HG03060 (cell line): ENCODE measurements around the gene MAPKAPK2.

Experiments used
- ATAC-seq: cut with Tn5 transposase; IDR thresholded peaks from one replicate; pipeline ENCODE4 v1.9.1; 2021; ENCODE audit warnings: low read depth, moderate number of reproducible peaks; ENCODE audit not compliant: unreplicated experiment

Gene MAPKAPK2

GRCh38 chr1:206700445-206701036 lies 15.8 kb downstream of the MAPKAPK2 start:
- no peak for ATAC-seq

- ATAC-seq = no peak
These were observed 17.6 kb downstream of the MAPKAPK2 start for GRCh38 chr1:206702260-206702659.

- ATAC-seq = no peak
These were observed 18.1 kb downstream of the MAPKAPK2 start for GRCh38 chr1:206702803-206703202.

DNA sequence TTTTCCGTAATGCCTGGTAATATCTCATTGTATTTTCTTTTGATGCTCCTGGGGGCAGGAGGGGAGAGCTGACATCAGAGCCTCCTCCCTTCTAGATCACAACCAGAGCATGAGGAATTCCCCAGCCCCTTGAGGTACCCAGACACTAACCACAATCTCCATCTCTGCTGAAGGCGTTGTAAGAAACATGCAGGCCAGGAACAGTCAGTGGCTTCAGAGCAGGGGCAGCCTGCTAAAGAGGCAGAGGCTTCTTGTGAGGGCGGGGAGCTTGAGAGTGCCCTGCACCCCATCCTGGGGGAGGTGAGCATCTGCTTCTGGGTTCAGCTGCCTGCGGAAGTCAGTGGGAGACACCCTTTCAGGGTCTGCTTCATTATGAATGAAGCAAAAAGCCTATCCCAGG lies 19.0 kb downstream of the MAPKAPK2 start:
- ATAC-seq = no peak

DNA sequence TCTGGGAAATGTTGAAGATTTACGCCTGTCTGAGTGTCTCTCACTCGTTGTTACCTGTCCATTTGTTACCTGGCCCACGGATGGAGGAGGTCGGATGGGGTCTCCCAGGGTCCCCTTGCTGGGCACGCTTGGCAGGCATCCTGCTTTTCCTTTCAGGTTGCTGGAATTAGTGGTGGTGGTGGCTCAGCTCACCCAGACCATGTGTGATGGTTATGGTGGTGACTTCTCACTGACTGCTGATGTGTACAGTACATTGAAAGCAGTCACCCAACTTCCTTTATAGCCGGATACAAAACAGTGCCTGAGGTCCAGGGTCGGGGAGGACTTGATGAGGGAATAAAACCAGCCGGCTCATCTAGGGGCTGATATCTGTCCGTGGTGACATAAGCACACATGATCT lies 19.5 kb downstream of the MAPKAPK2 start:
- ATAC-seq = no peak

- ATAC-seq = no peak
These were observed 20.5 kb downstream of the MAPKAPK2 start for GRCh38 chr1:206705191-206705590.

- no peak for ATAC-seq
These were observed 21.1 kb downstream of the MAPKAPK2 start for GRCh38 chr1:206705726-206706297.

GRCh38 chr1:206706298-206706791 lies 21.6 kb downstream of the MAPKAPK2 start:
- no peak for ATAC-seq

DNA sequence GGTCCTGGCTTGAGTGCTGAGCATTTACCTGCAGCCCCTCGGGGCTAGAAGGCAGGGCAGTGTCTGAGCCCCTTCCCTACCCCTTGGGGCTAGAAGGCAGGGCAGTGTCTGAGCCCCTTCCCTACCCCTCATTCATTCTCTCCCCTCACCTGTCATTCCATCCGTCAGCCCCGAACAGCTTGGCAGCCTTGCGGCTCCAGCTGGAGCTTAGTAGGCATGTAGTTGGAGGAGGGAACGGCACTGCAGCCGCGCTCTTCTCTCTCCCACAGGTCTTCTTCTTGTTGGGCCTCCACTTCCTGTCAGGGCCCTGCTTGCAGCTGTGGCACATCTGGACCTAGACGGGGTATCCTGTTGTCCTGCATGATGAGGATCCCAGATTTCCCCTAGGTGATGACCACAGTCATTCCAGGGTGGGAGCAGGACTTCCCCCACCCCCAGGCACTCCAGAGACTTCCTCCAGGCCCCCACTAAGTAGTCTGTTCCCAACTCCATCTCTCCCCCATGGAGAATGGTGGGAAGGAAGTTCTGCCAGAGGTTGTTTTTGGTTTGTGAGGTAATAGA lies 22.2 kb downstream of the MAPKAPK2 start:
- no peak for ATAC-seq

- no peak for ATAC-seq
These were observed 23.4 kb downstream of the MAPKAPK2 start for GRCh38 chr1:206708058-206708457.

- ATAC-seq = no peak
These were observed 24.2 kb downstream of the MAPKAPK2 start for GRCh38 chr1:206708882-206709281.

GRCh38 chr1:206709322-206709721 lies 24.6 kb downstream of the MAPKAPK2 start:
- ATAC-seq = no peak

- ATAC-seq = no peak
These were observed 25.2 kb downstream of the MAPKAPK2 start for GRCh38 chr1:206709772-206710459.

- ATAC-seq = no peak
These were observed 25.7 kb downstream of the MAPKAPK2 start for GRCh38 chr1:206710460-206710823.

- no peak for ATAC-seq
These were observed 28.4 kb downstream of the MAPKAPK2 start for GRCh38 chr1:206713070-206713469.

DNA sequence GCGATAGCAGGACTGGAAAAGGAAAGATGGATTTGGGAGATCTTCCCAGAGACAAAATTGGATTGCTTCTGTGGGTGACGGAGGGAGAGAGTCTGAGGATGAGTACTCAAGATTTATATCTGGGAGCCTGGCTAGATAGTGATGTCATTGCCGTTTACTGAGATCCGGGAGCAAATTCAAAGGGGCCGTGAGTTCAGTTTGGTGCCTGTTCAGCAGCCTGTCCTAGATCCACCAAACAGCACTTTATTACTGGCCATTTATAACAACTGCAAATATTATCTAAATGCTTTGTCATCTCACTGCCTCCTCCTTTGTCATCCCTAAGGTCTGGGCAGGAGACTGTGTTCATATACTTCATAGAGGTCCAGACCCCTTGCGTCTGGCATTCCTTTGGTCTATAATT lies 29.2 kb downstream of the MAPKAPK2 start:
- no peak for ATAC-seq

DNA sequence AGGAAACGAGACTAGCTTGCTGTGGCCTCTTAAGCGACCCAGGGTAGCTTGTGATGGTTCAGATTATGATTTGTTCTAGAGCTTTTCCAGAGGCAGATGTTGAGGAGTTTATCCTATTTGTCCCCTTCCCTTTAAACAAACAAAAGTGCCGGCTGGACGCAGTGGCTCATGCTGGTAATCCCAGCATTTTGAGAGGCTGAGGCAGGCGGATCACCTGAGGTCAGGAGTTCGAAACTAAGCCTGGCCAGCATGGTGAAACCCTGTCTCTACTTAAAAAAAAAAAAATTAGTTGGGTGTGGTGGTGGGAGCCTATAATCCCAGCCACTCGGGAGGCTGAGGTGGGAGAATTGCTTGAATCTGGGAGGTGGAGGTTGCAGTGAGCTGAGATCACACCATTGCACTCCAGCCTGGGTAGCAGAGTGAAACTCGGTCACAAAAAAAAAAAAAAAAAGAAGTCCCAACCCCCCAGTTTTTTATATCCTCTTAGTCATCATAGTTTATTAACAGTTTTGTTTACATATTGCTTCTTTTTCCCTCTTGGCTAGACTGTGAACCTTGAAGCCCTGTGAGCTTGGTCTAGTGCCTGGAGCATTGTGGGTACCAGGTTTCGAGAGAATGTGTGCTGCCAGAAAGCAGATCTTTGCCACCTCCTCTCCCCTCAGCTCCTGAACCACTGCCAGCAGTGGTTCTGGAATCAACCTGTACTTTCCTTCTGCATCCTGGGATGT lies 29.8 kb downstream of the MAPKAPK2 start:
- ATAC-seq = no peak

GRCh38 chr1:206715120-206715519 lies 30.4 kb downstream of the MAPKAPK2 start:
- no peak for ATAC-seq

- ATAC-seq = no peak
These were observed 30.9 kb downstream of the MAPKAPK2 start for GRCh38 chr1:206715552-206716158.

DNA sequence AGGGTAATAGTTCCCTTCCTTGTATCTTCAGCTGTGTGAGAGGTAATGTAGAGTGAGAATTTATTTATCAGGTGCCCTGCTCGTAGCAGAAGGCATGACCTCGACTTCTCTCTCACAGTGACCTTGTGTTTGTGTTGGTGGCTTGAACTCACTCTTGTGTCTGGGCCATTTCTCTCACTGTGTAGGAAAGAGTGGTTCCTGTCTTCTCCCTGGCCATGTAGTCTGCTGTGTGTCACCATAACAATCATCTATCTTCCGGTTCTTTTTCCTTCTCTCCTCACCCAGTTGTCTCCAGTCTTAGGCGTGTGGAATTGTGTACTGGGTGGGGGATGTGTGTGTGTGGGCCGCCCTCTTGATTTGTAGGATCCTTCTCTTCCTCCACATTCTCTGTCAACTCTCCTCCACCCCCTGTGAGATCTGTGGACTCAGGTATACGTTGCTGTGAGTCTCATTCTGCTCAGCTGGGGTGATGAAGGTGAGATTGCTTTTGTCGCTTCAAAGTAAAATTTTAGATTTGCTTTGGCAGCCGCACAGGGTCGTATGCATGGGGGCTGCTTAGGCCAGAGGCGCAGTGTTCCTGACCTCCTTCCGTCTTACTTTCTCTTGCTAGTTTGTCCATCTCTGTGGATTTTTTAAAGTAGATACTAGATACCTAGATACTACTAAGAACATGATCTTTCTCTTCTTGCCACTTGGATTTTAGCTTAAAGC lies 31.6 kb downstream of the MAPKAPK2 start:
- no peak for ATAC-seq
